Adipose tissue (tissue), 3 donors: ENCODE measurements around the gene DBT. TPM values are rescaled to one million over a fixed set of nuclear protein-coding genes. Genes with fewer than 3 reads are reported as not detected.

Experiments used
- H3K27ac ChIP-seq: one replicate; pipeline ENCODE4 v1.5.1; 2013; ENCODE audit warnings: low read depth, low read length
- WGBS, 3 donors: extraction: QIAGEN DNeasy Blood & Tissue Kit; methylation state at CpG; one replicate each; pipeline ENCODE4 v1.1.7; 2013; 5-methylcytosine and 5-hydroxymethylcytosine counted together
- polyA plus RNA-seq, 3 donors: library from polyadenylated mRNA; stranded (reverse); fragments of 200-250 nt; gene quantifications; one replicate each; pipeline ENCODE4 v1.2.3, GENCODE V29; 2013
- donor health status: healthy with polysubstance abuse.
- donor health status: Bipolar disorder and iron deficiency.
- donor health status: healthy.

DBT gene
- polyA plus RNA-seq, 3 donors = 4.4 to 5.8 (median 5.4) TPM

GRCh38 chr1:100146958-100147357, 102.7 kb downstream of the DBT start:
- WGBS, 3 donors = 91 to 99% (median 97%) methylated on average over 1 of the region's 1 CpG
- no peak overlapping the region for H3K27ac ChIP-seq

- H3K27ac ChIP-seq = no peak overlapping the region
- 82 to 94% (median 93%) methylated on average over 3 of the region's 3 CpGs for WGBS, 3 donors
These were observed 104.5 kb downstream of the DBT start for GRCh38 chr1:100145116-100145515.

GRCh38 chr1:100142343-100142742, 107.3 kb downstream of the DBT start:
- WGBS, 3 donors = 76 to 85% (median 81%) methylated on average over 3 of the region's 3 CpGs
- H3K27ac ChIP-seq = no peak overlapping the region

- WGBS, 3 donors = 82 to 94% (median 92%) methylated on average over 4 of the region's 4 CpGs
- H3K27ac ChIP-seq = no peak overlapping the region
These were observed 108.4 kb downstream of the DBT start for GRCh38 chr1:100141192-100141591.

- no peak overlapping the region for H3K27ac ChIP-seq
- WGBS, 3 donors = 93 to 100% (median 98%) methylated on average over 2 of the region's 2 CpGs
These were observed 112.0 kb downstream of the DBT start for GRCh38 chr1:100137602-100138001.

Other genes starting within 250 kb of the DBT start
- 1 to 10 TPM in 1 of 3 donors, under 1 TPM in 2; 0.62 to 2.0 (median 0.94) TPM for gene SASS6, start 116.9 kb downstream of the DBT start, polyA plus RNA-seq
- gene TRMT13, start 116.7 kb downstream of the DBT start, polyA plus RNA-seq = 1 to 10 TPM; 6.4 to 7.0 (median 6.7) TPM
- gene LRRC39, start 71.6 kb downstream of the DBT start, polyA plus RNA-seq = 1 to 10 TPM in 2 of 3 donors, under 1 TPM in 1; 0.35 to 1.1 (median 1.0) TPM
- 10 to 100 TPM; 19.6 to 24.2 (median 20.9) TPM for gene RTCA, start 16.4 kb upstream of the DBT start, polyA plus RNA-seq
- 1 to 10 TPM; 1.4 to 3.0 (median 2.3) TPM for gene CDC14A, start 102.7 kb upstream of the DBT start, polyA plus RNA-seq